GM19023 (cell line): ENCODE measurements around the gene HECTD2.
A peak's percentile ranks its signal among the peaks of the same experiment; 100 is the strongest.
"Not testable (repeated sequence)": the region's sequence is repeated elsewhere in the genome, so short reads cannot be mapped to it uniquely, and the experiment has no call there.

Source experiments
- ATAC-seq: cut with Tn5 transposase; IDR thresholded peaks from one replicate; pipeline ENCODE4 v1.9.1; 2021; ENCODE audit warnings: mild to moderate bottlenecking, moderate library complexity; ENCODE audit not compliant: unreplicated experiment

HECTD2 gene

GRCh38 chr10:91409869-91410637 lies at the start of gene HECTD2:
TSS of gene HECTD2 (plus strand) at chr10:91410344. CDS start at chr10:91410439, 95 bp downstream.
- ATAC-seq, result peak; percentile 90

GRCh38 chr10:91360461-91360860 lies 49.7 kb upstream of the HECTD2 start:
- no peak for ATAC-seq

DNA sequence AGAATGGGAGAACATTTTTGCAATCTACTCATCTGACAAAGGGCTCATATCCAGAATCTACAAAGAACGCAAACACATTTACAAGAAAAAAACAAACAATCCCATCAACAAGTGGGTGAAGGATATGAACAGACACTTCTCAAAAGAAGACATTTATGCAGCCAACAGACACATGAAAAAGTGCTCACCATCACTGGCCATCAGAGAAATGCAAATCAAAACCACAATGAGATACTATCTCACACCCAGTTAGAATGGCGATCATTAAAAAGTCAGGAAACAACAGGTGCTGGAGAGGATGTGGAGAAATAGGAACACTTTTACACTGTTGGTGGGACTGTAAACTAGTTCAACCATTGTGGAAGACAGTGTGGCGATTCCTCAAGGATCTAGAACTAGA lies 44.6 kb upstream of the HECTD2 start:
- not testable (repeated sequence) for ATAC-seq

GRCh38 chr10:91366704-91367103 lies 43.4 kb upstream of the HECTD2 start:
- ATAC-seq, result no peak

DNA sequence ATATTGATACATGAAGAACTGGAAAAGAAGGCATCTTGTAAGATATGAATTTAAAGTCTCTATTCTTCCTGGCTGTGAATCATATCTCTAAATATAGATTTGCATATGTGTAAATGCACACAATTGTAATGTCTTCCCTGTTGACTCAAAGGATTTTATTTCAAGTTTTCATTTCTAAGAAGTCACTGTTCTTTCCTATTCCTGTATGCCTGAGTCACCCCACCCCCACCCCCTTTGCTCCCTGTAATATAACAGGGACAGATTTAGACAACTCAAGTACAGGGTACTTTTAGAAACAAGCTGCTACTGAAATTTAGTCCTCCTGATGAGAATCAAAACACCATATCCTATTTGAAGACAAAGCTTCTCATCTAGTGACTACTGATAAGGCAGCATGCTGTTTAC lies 43.0 kb upstream of the HECTD2 start:
- ATAC-seq, result no peak

DNA sequence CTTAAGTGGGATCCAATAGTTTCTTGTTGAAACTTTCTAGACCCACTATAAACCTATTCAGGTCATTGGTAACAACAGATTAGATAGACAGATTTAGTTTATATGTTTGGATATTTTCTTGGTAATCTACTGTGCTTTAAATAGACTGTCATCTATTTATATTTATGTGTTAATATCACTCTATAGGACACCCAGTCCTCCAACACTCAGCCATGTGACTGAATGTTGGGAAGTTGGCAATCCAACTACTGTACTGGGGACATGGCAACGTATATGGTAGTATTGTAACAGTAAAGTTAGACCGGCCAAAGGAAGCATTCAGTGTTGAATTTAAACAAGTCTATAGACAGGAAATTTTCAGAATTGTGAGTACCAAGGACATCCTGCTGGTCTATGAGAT lies 42.6 kb upstream of the HECTD2 start:
- ATAC-seq, result no peak

- ATAC-seq, result not testable (repeated sequence)
Measured at GRCh38 chr10:91369978-91370589, 40.1 kb upstream of the HECTD2 start.

GRCh38 chr10:91374052-91374451 lies 36.1 kb upstream of the HECTD2 start:
- no peak for ATAC-seq

- ATAC-seq, result no peak
Measured at GRCh38 chr10:91378061-91378460, 32.1 kb upstream of the HECTD2 start.

DNA sequence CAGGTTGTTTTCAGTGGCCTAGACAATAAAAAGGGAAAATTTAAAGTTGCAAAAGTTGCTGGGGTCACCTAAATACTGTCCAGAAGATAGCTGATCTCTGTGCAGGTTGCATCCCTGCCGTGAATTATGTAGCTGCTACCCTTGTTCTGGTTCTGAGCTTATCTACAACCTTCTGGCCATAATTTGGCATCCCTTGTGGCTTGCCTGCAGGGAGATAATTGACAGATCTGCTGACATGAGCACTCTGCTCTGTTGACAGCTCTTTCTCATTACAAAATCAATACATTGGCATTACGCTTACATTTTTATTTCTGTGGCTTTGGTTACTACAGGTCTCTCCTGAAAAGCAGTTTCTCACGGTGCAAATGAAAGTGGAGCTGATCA lies 29.3 kb upstream of the HECTD2 start:
- no peak for ATAC-seq

- no peak for ATAC-seq
Measured at GRCh38 chr10:91381257-91381891, 28.8 kb upstream of the HECTD2 start.

DNA sequence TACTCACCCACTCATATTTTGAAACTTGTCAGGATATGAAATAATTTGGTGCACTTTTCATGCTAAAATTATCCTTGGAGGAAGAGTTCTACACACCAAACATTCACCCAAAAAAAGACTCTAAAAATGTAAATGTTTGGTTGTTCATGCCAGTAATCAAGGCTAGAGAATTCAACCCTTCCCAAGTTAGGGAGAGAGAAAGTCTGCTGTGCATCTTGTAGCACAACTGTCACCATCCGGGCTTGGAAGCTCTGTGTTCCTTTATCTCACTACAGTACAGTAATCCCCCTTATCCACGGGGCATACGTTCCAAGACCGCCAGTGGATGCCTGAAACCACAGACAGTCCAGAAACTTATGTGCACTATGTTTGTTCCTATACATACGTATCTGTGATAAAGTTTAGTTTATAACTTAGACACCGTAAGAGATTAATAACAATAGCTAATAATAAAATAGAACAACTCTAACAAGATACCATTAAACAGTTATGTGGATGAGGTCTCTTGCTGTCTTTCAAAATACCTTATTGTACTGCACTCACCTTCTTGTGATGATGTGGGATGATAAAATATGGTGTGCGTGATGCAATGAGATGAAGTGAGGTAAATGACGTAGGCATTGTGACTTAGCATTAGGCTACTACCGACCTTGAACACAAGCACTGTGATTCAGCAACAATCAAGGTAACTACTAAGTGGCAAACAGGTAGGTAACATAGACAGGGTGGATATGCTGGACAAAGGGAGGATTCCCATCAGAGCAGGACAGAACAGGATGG lies 24.6 kb upstream of the HECTD2 start:
- no peak for ATAC-seq

- peak; percentile 98 for ATAC-seq
Measured at GRCh38 chr10:91389636-91390512, 20.3 kb upstream of the HECTD2 start.

GRCh38 chr10:91390513-91390825 lies 19.7 kb upstream of the HECTD2 start:
- ATAC-seq, result not testable (repeated sequence)

DNA sequence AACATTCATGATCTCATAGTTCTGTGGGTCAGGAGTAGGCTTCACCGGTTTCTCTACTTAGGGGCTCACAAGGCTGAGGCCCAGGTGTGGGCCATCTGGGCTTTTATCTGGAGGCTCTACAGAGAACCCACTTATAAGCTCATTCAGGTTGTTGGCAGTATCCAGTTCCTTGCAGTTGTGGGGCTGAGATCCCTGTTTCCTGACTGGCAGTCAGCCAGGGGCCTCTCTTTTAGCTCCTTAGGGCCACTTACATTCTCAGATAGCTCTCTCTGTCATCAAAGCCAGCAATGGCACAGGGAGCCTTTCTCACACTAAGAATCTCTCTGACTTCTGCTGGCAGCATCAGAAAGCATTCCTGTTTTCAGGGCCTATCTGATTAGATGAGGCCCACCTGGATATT lies 18.2 kb upstream of the HECTD2 start:
- ATAC-seq, result no peak

DNA sequence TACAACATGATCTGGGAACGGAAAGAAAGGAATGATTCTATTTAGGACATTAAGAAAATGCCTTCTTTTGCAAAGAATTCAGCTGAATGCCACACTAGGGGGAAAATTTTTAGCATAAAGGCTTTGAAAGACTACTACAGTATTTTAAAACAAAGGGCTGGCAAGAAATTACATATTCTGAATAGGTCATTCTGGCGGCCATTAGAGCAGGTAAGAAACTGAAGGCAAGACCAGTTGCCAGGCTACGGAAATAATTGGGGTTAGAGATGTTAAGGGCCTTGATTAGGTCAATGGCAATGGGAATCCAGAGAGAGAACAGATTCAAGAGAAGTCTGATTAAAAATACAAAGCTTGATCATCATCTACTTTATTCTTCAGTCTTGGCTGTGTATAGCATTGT lies 3.8 kb upstream of the HECTD2 start:
- ATAC-seq, result no peak

GRCh38 chr10:91409069-91409868 lies 875 bp upstream of the HECTD2 start:
- peak; percentile 32 for ATAC-seq

DNA sequence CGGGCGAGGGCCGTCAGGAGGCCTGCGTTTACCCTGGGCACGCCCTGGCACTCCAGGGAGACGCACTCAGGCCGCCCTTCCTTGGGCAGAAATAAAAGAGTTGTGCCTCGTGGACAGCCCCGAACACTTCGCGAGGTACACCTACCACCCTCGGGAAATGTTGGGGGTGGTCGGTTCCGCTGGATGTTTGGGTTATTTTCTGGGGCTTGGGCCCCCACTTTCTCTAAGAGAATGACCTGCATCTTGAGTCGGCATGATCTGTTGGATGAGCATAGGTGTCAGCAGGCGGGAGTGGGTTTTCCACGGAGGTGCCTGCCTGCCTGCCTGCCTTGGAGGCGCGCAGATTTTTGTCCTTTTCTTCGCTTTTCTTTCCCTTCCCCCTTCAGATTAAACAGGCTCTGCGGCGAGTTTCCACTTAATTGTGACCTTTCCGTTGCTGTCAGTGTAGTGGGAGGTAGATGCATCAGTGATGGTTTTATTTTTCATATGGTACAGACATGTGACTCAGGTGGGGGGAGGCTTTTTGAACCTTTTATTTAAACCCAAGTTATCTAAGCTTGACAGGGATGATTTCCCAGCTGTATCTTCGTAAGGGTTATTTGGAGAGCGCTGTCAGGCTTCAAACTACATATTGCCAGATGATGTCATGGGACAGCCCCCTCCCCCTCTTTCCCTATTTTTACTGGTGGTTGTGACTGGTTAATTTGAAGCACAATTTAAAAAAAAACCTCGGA lies 661 bp downstream of the HECTD2 start:
- ATAC-seq, result no peak

DNA sequence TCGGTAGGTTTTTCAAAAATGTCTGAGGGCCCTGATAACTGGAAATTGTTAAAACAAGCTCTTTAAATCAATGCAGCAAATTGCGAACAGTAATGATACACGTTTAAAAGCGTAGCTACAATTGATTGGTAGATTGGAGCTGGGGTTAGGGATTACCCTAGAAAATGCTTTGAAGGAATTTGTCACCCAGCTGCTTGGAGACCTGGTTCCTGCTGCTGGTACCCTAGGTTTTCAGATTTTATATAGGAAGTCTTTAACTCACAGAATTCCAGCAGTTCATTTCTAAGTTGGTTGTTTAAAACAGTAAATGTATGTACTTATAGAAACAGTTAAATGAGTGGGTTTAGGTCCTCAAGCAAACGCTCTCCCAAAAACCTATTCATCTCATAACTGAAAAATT lies 1.5 kb downstream of the HECTD2 start:
- no peak for ATAC-seq
